HepG2 (cell line): ENCODE measurements around the gene DOCK4. TPM values are rescaled to one million over a fixed set of nuclear protein-coding genes. Genes with fewer than 3 reads are reported as not detected.

Experiments
- FOXK1 ChIP-seq: sonication (generic); formaldehyde crosslinking; IDR thresholded peaks from 2 replicates; pipeline ENCODE4 v1.4.0; 2020; ENCODE audit warnings: low read depth, missing genetic modification reagents, borderline replicate concordance
- HMGA1 ChIP-seq: sonication (generic); formaldehyde crosslinking; conservative IDR thresholded peaks from 2 replicates; pipeline ENCODE4 v1.4.0; 2020; ENCODE audit warnings: missing genetic modification reagents
- PAX8 ChIP-seq: sonication (generic); formaldehyde crosslinking; IDR thresholded peaks from 2 replicates; pipeline ENCODE4 v1.8.0; 2022; ENCODE audit warnings: mild to moderate bottlenecking, missing genetic modification reagents, borderline replicate concordance
- WIZ ChIP-seq: sonication (generic); formaldehyde crosslinking; IDR thresholded peaks from 2 replicates; pipeline ENCODE4 v1.5.1; 2020; ENCODE audit warnings: mild to moderate bottlenecking, missing genetic modification reagents
- ZFYVE20 ChIP-seq: sonication (generic); formaldehyde crosslinking; IDR thresholded peaks from 2 replicates; pipeline ENCODE4 v1.8.0; 2023; ENCODE audit warnings: low read depth, mild to moderate bottlenecking, moderate library complexity, missing genetic modification reagents, borderline replicate concordance
- ZHX1 ChIP-seq: sonication (generic); formaldehyde crosslinking; IDR thresholded peaks from 2 replicates; pipeline ENCODE4 v1.8.1; 2022; ENCODE audit warnings: low read depth, mild to moderate bottlenecking, missing genetic modification reagents
- ZNF609 ChIP-seq: sonication (generic); formaldehyde crosslinking; IDR thresholded peaks from 2 replicates; pipeline ENCODE4 v1.4.0; 2020; ENCODE audit warnings: mild to moderate bottlenecking, missing genetic modification reagents, borderline replicate concordance
- polyA plus RNA-seq, 8 experiments: library from polyadenylated mRNA; depleted of rRNA in 3 of 8; stranded (reverse) in 7 of 8; unstranded in 1 of 8; fragments of >200 nt; fragmentation: Illumina TruSeq in 4 of 8; extraction: Trizol in 4 of 8; gene quantifications; 2 replicates each; pipeline versions ENCODE4 v1.2.1 to v1.2.3, GENCODE V29; 2011 to 2016; ENCODE audit warnings: low read depth in 4 of 8, missing spikeins in 1 of 8, mixed read lengths in 1 of 8; ENCODE audit not compliant: insufficient read depth in 1 of 8
- total RNA-seq, 5 experiments: library from RNA; depleted of rRNA; stranded (reverse); fragments of >200 nt; fragmentation: Illumina TruSeq; extraction: Trizol; gene quantifications; 2 replicates each; pipeline ENCODE4 v1.2.3, GENCODE V29; 2016; ENCODE audit warnings: low read depth in 1 of 5
- TF ChIP-seq, protein P1 (sequence below): IDR thresholded peaks from 2 replicates; pipeline ENCODE4 v1.6.1; 2018; ENCODE audit warnings: missing genetic modification reagents
- TF ChIP-seq, protein P2 (sequence below): sonication (generic); formaldehyde crosslinking; IDR thresholded peaks from 2 replicates; pipeline ENCODE4 v1.5.1; 2020; ENCODE audit warnings: missing genetic modification reagents, mild to moderate bottlenecking, borderline replicate concordance
- TF ChIP-seq, protein P3 (sequence below), 2 experiments: sonication (generic) in 1 of 2; formaldehyde crosslinking in 1 of 2; IDR thresholded peaks; 2 replicates each; pipeline versions ENCODE4 v1.4.0 to v1.6.1; 2018 to 2020; ENCODE audit warnings: missing genetic modification reagents in 2 of 2, borderline replicate concordance in 1 of 2, low read depth in 1 of 2, mild to moderate bottlenecking in 1 of 2, missing biosample characterization in 1 of 2

The DOCK4 gene
- total and polyA plus RNA-seq, 2 of the 13 experiments (the other 11 are each of a cell fraction or from before 2014, with no cell fraction given): 13.5 to 17.4 TPM

DNA sequence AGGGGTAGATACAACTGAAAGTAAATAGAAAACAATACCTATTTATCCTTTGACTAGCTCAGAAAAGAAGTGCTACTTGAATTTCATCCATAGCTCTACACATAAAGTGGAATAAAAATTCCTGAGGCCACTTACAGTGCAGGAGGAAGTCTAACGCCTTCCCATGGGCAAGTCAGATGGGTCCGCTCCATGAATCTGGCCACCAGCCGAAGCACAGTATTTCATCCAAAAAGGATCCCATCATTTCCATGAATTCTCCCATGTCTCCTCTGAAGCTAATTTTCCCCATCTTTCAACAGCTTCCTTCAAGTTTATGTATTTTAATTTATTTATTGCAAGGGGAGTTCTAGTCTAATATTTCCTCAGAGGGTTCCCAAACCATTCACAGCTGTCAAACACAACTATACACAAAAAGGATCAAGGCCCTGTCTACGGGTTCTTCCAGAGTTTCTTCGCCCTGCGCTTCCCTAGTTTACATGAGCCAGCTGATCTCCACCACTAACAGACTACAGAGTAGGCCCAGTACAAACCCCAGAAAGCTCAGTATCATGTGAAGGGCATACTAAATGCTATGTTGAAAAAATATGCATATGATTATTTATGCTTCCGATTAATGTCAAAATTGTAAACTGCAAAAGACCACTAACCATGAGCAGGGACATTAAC is 184.7 kb downstream of the DOCK4 start (continued):
- TF ChIP-seq, protein P1, sequence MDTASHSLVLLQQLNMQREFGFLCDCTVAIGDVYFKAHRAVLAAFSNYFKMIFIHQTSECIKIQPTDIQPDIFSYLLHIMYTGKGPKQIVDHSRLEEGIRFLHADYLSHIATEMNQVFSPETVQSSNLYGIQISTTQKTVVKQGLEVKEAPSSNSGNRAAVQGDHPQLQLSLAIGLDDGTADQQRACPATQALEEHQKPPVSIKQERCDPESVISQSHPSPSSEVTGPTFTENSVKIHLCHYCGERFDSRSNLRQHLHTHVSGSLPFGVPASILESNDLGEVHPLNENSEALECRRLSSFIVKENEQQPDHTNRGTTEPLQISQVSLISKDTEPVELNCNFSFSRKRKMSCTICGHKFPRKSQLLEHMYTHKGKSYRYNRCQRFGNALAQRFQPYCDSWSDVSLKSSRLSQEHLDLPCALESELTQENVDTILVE (CRISPR knock-in tag): no peak
- TF ChIP-seq ZHX1 (CRISPR knock-in tag) (no peak), HMGA1 (CRISPR knock-in tag) (no peak), WIZ (CRISPR knock-in tag) (no peak), FOXK1 (no peak), PAX8 (CRISPR knock-in tag) (no peak), ZNF609 (CRISPR knock-in tag) (no peak), ZFYVE20 (CRISPR knock-in tag) (no peak)
- TF ChIP-seq, protein P2, sequence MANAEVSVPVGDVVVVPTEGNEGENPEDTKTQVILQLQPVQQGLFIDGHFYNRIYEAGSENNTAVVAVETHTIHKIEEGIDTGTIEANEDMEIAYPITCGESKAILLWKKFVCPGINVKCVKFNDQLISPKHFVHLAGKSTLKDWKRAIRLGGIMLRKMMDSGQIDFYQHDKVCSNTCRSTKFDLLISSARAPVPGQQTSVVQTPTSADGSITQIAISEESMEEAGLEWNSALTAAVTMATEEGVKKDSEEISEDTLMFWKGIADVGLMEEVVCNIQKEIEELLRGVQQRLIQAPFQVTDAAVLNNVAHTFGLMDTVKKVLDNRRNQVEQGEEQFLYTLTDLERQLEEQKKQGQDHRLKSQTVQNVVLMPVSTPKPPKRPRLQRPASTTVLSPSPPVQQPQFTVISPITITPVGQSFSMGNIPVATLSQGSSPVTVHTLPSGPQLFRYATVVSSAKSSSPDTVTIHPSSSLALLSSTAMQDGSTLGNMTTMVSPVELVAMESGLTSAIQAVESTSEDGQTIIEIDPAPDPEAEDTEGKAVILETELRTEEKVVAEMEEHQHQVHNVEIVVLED: no peak
- TF ChIP-seq, protein P3, sequence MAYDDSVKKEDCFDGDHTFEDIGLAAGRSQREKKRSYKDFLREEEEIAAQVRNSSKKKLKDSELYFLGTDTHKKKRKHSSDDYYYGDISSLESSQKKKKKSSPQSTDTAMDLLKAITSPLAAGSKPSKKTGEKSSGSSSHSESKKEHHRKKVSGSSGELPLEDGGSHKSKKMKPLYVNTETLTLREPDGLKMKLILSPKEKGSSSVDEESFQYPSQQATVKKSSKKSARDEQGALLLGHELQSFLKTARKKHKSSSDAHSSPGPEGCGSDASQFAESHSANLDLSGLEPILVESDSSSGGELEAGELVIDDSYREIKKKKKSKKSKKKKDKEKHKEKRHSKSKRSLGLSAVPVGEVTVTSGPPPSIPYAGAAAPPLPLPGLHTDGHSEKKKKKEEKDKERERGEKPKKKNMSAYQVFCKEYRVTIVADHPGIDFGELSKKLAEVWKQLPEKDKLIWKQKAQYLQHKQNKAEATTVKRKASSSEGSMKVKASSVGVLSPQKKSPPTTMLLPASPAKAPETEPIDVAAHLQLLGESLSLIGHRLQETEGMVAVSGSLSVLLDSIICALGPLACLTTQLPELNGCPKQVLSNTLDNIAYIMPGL (CRISPR knock-in tag; IDR thresholded peaks at IDR 0.05; ENCODE audit: borderline replicate concordance in 1 of 2, low read depth in 1 of 2): no peak
